Skeletal muscle cell (primary cell): ENCODE data around the gene ACTR8.
A peak's percentile ranks its signal among the peaks of the same experiment; 100 is the strongest.
"Not testable (repeated sequence)": the region's sequence is repeated elsewhere in the genome, so short reads cannot be mapped to it uniquely, and the experiment has no call there.

Experiments
- DNase-seq: peaks from one replicate; pipeline ENCODE4 v3.0.0-alpha.2; 2010; ENCODE audit warnings: low read depth
- H3K4me3 ChIP-seq: 2 replicates; pipeline ENCODE4 v1.5.1; 2011; ENCODE audit warnings: low read depth, mild to moderate bottlenecking, control low read depth, low read length, moderate library complexity

ACTR8 gene

GRCh38 chr3:53881691-53882593 is at the start of gene ACTR8:
ACTR8 (minus strand) TSS chr3:53882152; CDS start chr3:53882101, 51 bp downstream.
- H3K4me3 ChIP-seq = peak within 1 kb of the TSS; percentile 82
- DNase-seq = peak; percentile 43

- not testable (repeated sequence) for DNase-seq, H3K4me3 ChIP-seq
These were observed 45.4 kb upstream of the ACTR8 start for GRCh38 chr3:53927208-53927872.

- DNase-seq = no peak
- H3K4me3 ChIP-seq = no peak overlapping the region
These were observed 39.3 kb upstream of the ACTR8 start for GRCh38 chr3:53921296-53921695.

GRCh38 chr3:53919741-53920140 is 37.8 kb upstream of the ACTR8 start:
- DNase-seq = no peak
- H3K4me3 ChIP-seq = no peak overlapping the region

- DNase-seq = no peak
- H3K4me3 ChIP-seq = no peak overlapping the region
These were observed 31.4 kb upstream of the ACTR8 start for GRCh38 chr3:53913401-53913800.

- DNase-seq = no peak
These were observed 20.8 kb upstream of the ACTR8 start for GRCh38 chr3:53902711-53903110.

GRCh38 chr3:53902067-53902466 is 20.1 kb upstream of the ACTR8 start:
- no peak overlapping the region for H3K4me3 ChIP-seq
- no peak for DNase-seq

More at GRCh38 chr3:53902711-53903110, 20.8 kb upstream of the ACTR8 start:
- no peak overlapping the region for H3K4me3 ChIP-seq

GRCh38 chr3:53900666-53901331 is 18.8 kb upstream of the ACTR8 start:
- H3K4me3 ChIP-seq = no peak overlapping the region
- DNase-seq = no peak

GRCh38 chr3:53899750-53900149 is 17.8 kb upstream of the ACTR8 start:
- DNase-seq = no peak
- H3K4me3 ChIP-seq = no peak overlapping the region

GRCh38 chr3:53892286-53892637 is 10.3 kb upstream of the ACTR8 start:
- no peak for DNase-seq
- H3K4me3 ChIP-seq = peak overlapping the region; percentile 95

- DNase-seq = peak; percentile 99
- peak within 1 kb of the TSS; percentile 95 for H3K4me3 ChIP-seq
These were observed 9.7 kb upstream of the ACTR8 start, which contains the start of gene SELENOK for GRCh38 chr3:53891497-53892285. SELENOK (minus strand) TSS chr3:53891859.

GRCh38 chr3:53890726-53891475 is 8.9 kb upstream of the ACTR8 start:
- peak overlapping the region; percentile 95 for H3K4me3 ChIP-seq
- DNase-seq = no peak

GRCh38 chr3:53888232-53888631 is 6.3 kb upstream of the ACTR8 start:
- no peak overlapping the region for H3K4me3 ChIP-seq
- no peak for DNase-seq

GRCh38 chr3:53887446-53887845 is 5.5 kb upstream of the ACTR8 start:
- no peak for DNase-seq
- no peak overlapping the region for H3K4me3 ChIP-seq

GRCh38 chr3:53885239-53885638 is 3.3 kb upstream of the ACTR8 start:
- DNase-seq = no peak
- no peak overlapping the region for H3K4me3 ChIP-seq

GRCh38 chr3:53884623-53885022 is 2.7 kb upstream of the ACTR8 start:
- DNase-seq = no peak
- no peak overlapping the region for H3K4me3 ChIP-seq

- H3K4me3 ChIP-seq = no peak overlapping the region
- no peak for DNase-seq
These were observed 1.1 kb upstream of the ACTR8 start for GRCh38 chr3:53883008-53883407.

- DNase-seq = no peak
- H3K4me3 ChIP-seq = peak overlapping the region; percentile 82
These were observed 1.3 kb downstream of the ACTR8 start for GRCh38 chr3:53880396-53881345.
